ENCODE results near the gene SLC35G2. TPM values are rescaled to one million over a fixed set of nuclear protein-coding genes. Genes with fewer than 3 reads are reported as not detected.

The SLC35G2 gene
- total RNA-seq, 1 donor from 2014 or later, result 0.76 TPM

GRCh38 chr3:136882571-136882970, 63.6 kb downstream of the SLC35G2 start:
- no peak overlapping the region for H3K27ac Mint-ChIP-seq
- no peaks in the 10 kb centered on the region for H3K4me1 Mint-ChIP-seq
- TF ChIP-seq CTCF (IDR thresholded peaks at IDR 0.05; ENCODE audit: unreplicated experiment), result no peak
- H3K27me3 Mint-ChIP-seq (ENCODE audit: low read depth), result no peaks in the 10 kb centered on the region
- peaks cover 23% of the 10 kb centered on the region for H3K9me3 Mint-ChIP-seq
- no peak overlapping the region for H3K4me3 Mint-ChIP-seq
- H3K36me3 Mint-ChIP-seq, result peaks cover 24% of the 10 kb centered on the region
- DNase-seq (ENCODE audit: low spot score in 2 of 2, unreplicated experiment in 2 of 2), result no peak

DNA sequence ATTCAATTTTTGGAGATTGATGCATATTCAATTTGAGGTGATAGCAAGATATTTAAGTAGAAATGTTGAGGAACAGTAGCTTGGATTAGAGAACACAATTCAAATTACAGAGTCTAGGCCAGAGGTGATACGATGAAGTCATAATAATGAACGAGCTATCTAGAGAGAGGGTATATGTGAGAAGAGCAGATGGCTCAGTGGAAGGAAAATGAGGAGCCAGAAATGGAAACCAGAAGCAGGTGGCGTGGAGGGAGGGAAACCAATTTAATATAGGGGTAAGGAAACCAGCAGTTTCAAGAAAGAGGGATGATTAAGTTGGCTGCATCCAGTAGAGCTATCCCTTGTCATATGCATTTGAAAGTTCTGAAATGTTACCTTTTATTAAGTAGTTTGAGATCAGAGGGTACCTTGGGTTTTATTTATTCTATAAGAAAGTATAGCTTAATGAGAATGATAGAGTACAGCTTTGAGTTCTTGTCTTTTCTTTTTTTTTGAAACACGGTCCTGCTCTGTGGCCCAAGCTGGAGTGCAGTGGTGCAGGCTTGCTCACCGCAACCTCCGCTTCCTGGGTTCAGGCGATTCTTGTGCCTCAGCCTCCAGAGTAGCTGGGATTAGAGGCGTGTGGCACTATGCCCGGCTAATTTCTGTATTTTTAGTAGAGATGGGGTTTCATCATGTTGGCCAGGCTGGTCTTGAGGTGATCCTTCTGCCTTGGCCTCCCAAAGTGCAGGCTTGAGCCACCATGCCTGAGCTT, 65.2 kb downstream of the SLC35G2 start:
- Mint-ChIP-seq H3K9me3 (peaks cover 9% of the 10 kb centered on the region), H3K36me3 (peaks cover 11% of the 10 kb centered on the region), H3K27ac (no peak overlapping the region)

GRCh38 chr3:136885357-136886213, 66.7 kb downstream of the SLC35G2 start:
- Mint-ChIP-seq H3K36me3 (peaks cover 17% of the 10 kb centered on the region), H3K27ac (no peak overlapping the region), H3K9me3 (peaks cover 12% of the 10 kb centered on the region)

More for the DNA sequence above, 65.2 kb downstream of the SLC35G2 start:
- TF ChIP-seq CTCF (IDR thresholded peaks at IDR 0.05; ENCODE audit: unreplicated experiment), result no peak
- no peaks in the 10 kb centered on the region for H3K27me3 Mint-ChIP-seq (ENCODE audit: low read depth)
- DNase-seq (ENCODE audit: low spot score in 2 of 2, unreplicated experiment in 2 of 2), result no peak
- H3K4me1 Mint-ChIP-seq, result no peaks in the 10 kb centered on the region
- H3K4me3 Mint-ChIP-seq, result no peak overlapping the region

GRCh38 chr3:136889947-136890346, 71.0 kb downstream of the SLC35G2 start:
- no peak for DNase-seq (ENCODE audit: low spot score in 2 of 2, unreplicated experiment in 2 of 2)
- H3K4me3 Mint-ChIP-seq, result no peak overlapping the region
- peaks cover 22% of the 10 kb centered on the region for H3K9me3 Mint-ChIP-seq
- H3K27me3 Mint-ChIP-seq (ENCODE audit: low read depth), result no peaks in the 10 kb centered on the region
- peaks cover 24% of the 10 kb centered on the region for H3K36me3 Mint-ChIP-seq
- TF ChIP-seq CTCF (IDR thresholded peaks at IDR 0.05; ENCODE audit: unreplicated experiment), result no peak
- H3K27ac Mint-ChIP-seq, result no peak overlapping the region
- H3K4me1 Mint-ChIP-seq, result peaks cover 8% of the 10 kb centered on the region

More at GRCh38 chr3:136885357-136886213, 66.7 kb downstream of the SLC35G2 start:
- H3K27me3 Mint-ChIP-seq (ENCODE audit: low read depth), result no peaks in the 10 kb centered on the region
- no peak for DNase-seq (ENCODE audit: low spot score in 2 of 2, unreplicated experiment in 2 of 2)
- H3K4me1 Mint-ChIP-seq, result no peaks in the 10 kb centered on the region
- no peak overlapping the region for H3K4me3 Mint-ChIP-seq
- TF ChIP-seq CTCF (IDR thresholded peaks at IDR 0.05; ENCODE audit: unreplicated experiment), result no peak

DNA sequence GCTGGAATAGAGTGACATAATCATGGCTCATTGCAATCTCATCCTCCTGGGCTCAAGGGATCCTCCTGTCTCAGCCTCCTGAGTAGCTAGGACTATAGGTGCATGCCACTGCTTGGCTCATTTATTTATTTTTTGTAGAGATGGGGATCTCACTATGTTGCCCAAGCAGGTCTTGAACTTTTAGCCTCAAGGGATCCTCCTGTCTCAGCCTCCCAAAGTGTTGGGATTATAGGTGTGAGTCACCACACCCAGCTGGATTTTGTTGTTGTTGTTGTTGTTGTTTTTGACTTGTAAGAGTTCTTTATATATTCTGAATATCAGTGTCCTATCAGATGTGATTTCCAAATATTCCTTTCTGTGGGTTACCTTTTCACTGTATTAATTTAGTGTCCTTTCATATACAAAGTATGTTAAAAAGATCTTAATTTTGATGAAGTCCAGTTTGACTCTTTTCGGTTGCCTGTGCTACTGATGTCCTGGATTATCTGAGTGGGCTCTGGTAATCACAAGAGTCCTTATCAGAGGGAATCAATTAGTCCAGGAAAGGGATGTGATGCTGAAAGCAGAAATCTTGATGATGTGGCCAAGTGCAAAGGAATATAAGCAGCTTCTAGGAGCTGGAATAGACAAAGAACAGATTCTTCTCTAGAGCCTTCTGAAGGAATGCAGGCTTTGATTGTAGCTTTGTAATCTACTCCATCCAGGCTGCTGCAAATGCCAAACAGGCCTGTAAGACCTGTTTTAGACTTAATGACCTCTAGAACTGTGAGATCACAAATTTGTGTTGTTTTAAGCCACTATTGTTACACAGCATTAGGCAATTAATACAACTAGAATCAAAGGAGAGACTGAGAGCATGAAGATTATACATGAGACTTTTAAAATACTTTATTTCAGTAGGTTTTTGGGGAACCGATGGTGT, 73.3 kb downstream of the SLC35G2 start:
- Mint-ChIP-seq H3K4me3 (no peak overlapping the region), H3K27me3 (ENCODE audit: low read depth) (no peaks in the 10 kb centered on the region), H3K36me3 (peaks cover 28% of the 10 kb centered on the region), H3K9me3 (peaks cover 22% of the 10 kb centered on the region), H3K27ac (no peak overlapping the region), H3K4me1 (peaks cover 8% of the 10 kb centered on the region)
- DNase-seq (ENCODE audit: low spot score in 2 of 2, unreplicated experiment in 2 of 2), result no peak
- TF ChIP-seq CTCF (IDR thresholded peaks at IDR 0.05; ENCODE audit: unreplicated experiment), result no peak

All from mesothelial cell of epicardium (in vitro differentiated cells).